NCI-H226 (cell line): ENCODE data around the gene PHKG2.

Source experiments
- DNase-seq: peaks from one replicate; pipeline ENCODE4 v3.0.0-alpha.2; 2015

The PHKG2 gene

DNA sequence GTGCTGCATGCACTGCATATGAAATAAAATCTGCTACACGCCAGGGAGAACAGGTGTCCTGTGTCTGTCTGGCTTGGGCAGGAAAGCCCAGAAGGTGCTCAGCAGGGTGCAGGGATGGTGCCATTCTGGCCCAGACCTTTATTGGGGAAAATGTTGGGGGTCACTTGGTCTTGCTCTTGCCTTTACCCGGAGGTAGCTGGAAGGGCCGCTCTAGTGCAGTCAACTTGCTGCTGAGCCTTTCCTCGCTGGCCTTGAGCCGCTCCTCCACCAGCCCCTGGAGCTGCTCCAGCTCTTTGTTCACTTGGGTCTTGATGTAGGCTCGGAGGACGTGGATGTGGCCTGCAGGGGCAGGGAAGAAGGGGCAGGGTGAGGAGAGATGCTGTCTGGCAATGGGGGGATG lies 9.1 kb downstream of the PHKG2 start:
- no peak for DNase-seq

DNA sequence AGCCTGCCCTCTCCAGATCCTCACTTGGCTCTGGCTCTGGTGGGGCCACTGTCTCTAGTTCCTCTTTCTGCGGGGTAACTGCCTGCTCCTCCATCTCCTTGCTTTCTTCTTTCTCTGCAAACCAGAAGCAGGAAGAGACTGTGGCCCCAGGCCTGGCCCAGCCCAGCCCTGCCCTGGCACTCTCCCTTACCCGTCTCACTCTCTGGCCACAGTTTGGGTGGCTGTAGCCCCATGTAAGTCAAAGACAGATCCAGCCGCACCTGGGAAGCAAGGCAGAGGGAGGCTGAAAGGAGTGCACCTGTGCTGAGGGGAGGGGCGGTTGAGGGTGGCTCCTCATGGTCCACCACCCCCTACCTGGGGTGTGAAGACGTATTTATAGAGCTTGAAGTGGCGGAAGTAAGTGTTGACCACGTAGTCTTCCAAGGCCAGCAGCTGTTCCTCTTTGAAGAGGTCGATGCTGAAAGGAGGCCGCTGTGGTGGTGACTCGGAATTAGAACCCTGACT lies 10.8 kb downstream of the PHKG2 start:
- DNase-seq = no peak

DNA sequence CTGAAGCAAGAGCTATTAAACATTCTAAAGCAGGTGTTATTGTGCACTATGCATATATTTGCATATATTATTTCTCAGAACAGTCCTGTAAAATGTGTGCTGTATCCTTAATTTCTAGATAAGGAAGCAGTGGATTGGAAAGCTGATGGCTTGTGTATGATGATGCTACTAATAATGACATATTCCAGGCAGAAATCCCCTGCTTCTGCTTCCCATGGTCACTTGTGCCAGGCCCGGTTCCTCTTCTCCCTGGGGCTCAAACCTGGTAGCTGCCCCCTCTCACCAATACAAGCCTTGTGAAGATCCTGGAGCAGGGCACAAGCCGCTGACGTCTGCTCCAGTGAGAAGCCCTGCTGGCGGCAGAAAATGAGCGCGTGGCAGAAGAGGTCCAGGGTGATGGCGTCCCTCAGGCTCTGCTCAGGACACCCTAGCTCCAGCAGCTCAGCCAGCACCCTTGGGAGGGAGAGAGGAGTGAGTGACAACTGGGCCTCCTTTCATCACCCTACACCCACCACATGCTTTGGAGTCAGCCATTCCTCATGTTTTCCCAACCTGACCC lies 11.9 kb downstream of the PHKG2 start:
- DNase-seq = no peak

DNA sequence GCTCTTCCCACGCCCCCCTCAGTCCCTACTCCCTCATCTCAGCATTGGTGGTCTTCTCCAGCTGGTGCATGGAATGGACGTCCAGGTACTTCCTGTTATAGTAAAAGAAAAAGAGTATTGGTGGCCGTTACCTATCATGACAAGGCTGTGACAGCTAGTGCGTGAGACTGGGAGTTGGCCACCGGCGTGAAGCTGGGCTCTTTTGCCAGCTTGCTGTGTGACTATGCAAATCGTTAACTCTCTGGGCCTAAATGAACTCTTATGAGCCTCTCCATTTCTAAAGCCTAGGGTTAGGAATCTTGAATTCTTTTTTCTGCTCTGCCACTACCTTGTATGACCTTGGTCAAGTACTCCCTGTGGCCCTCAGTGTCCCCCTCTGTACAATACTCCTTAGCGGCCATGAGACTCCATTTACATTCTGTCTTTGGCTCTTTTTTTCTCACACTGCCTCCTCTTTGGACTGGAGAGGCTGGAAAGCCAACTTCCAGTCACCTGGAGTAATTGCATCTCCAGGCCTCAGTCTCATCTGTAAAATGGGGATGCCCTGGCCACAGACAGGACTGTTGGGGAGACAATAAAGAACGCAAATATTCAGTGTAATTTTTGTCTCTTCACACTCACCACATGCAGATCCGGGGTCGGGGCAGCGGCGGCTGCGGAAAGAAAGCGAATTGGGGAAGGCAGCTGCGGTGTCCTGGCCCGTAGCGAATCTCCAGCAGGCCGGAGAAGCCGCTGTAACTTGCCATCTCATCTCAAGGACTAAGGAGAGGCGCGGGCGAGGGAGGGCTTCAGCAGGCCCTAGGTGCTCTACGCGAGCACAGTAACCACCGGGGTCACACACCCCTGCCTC lies 12.6 kb downstream of the PHKG2 start:
- DNase-seq = no peak

DNA sequence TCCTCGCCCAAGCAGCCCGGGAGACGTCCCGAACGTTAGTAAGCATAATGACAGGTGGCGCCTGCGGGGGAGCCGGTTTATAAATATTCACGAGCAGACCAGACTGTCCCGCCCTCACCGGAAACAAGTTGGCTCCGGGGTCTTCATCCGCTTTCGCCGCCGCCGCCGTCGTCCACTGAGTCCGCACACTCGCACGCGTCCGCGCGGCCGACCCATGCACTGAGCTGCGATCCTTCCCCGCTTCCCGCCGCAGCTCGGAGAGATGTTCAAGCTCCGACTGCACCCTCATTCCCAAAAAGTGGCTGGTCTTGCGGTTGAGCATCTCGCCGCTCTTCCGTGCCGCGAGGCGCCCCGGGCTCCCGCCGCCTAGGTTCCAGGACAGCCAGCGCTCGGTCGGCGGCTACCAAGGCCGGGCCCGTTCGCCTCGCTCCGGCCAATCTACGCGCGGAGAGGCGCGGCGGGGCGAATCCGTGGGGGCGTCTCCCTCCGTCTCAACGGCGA lies 13.3 kb downstream of the PHKG2 start:
- no peak for DNase-seq

DNA sequence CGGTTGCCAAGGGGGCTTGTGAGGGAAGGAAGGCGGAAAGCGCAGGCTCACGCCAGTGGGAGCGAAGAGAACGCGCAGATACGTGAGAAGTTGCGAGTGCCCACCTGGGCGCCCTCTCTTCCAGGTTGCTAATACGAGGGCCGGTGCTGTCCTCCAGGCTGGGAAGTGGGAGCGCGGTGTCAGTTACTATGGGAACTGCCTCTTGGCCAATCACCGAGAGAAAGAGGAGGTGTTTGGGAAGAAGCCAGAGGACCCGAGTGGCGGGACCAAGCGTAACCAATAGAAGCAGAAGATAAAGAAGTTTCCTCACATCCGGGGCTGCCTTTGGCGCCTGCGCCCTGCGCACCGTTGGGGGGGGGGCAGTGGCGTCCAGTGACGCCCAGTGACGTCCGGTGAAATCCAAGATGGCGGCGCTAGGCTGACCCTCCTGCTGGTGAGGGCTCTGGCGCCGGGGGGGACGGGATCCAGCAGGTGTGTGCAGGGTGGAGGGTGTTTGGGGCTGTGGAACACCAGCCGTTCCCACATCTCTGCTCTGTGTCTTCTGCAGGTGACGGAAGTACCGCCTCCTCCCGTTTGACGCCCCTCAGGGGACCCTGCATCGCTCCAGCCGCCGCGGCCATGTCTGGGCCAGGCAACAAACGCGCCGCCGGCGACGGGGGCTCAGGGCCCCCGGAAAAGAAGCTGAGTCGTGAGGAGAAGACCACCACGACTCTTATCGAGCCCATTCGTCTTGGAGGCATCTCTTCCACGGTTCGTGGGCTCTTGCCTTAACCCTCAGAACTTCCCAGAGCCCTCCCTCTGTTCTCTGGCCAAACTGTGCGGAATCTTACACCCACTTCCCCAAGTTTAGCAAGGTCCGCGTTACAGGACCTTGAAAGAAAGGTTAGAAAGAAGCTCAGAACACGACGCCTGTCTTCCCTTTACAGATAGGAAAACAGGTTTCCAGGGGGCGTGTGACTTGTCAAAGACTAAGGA lies 14.0 kb downstream of the PHKG2 start, which contains the start of the genes CFAP119 and RNF40:
Gene CFAP119, minus strand, starts transcription at position 135 of the 975 bp plus-strand sequence. CDS start 314 bp downstream, outside the sequence.
Gene RNF40, plus strand, starts transcription at position 395 of the 975 bp plus-strand sequence. Its CDS starts 224 bp downstream, at position 619.
- peak; percentile 95 for DNase-seq

DNA sequence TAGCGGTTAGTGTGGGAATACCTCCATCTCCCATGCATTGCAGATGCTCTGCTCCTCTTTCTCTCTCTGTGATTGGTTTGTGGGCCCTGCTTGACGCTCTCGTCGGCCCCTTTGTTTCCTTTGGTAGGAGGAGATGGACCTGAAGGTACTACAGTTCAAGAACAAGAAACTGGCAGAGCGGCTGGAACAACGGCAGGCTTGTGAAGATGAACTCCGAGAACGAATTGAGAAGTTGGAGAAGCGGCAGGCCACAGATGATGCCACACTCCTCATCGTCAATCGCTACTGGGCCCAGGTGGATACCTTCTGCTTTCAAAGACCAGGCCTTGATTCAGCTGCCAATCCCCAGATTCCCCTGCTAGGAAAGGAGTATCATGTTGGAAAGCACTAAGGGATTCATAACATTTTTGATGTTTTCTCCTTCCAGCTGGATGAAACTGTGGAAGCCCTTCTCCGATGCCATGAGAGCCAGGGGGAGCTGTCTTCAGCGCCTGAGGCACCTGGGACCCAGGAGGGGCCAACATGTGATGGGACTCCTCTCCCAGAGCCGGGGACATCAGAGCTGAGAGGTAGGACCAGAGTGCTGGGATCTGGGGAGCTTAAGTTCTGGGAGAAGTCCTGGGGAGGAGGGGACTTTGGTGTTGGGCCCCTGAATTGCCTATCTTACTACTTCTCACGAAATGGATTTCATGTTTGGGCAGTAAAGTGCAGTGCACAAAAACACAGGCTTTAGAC lies 14.9 kb downstream of the PHKG2 start:
- DNase-seq = no peak

DNA sequence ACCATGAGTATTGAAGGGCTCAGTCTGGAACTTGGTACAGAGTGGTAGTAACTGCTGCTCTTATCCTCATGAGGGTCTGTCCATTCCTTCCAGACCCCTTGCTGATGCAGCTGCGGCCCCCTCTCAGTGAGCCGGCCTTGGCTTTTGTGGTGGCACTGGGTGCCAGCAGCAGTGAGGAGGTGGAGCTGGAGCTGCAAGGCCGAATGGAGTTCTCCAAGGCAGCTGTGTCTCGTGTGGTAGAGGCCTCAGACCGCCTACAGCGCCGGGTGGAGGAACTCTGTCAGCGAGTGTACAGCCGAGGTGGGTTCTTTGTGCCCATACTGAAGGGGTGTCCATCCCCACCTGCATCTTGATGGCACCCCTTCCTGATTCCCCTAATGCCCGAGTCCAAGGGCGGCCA lies 15.9 kb downstream of the PHKG2 start:
- DNase-seq = no peak

DNA sequence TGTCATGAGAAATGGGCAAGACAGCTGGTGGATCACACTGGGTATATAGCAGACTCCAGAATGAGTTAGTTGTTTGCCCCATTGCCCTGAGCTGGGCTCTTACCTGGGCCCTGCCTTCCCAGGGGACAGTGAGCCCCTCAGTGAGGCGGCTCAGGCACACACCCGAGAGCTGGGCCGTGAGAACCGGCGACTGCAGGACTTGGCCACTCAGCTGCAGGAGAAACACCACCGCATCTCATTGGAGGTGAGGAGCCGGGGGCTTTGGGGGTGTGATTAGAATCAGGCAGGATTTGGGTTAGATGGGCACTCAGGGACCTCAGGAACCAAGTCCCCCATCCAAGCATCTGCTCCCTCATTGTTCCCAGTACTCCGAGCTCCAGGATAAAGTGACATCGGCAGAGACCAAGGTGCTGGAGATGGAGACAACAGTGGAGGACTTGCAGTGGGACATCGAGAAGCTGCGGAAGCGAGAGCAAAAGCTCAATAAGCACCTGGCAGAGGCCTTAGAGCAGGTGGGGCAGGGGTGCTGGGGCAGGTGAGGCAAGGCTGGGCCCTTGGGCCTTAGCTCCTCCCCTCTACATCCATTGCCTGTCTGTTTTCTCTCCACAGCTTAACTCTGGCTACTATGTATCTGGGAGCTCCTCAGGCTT lies 16.7 kb downstream of the PHKG2 start:
- DNase-seq = no peak

DNA sequence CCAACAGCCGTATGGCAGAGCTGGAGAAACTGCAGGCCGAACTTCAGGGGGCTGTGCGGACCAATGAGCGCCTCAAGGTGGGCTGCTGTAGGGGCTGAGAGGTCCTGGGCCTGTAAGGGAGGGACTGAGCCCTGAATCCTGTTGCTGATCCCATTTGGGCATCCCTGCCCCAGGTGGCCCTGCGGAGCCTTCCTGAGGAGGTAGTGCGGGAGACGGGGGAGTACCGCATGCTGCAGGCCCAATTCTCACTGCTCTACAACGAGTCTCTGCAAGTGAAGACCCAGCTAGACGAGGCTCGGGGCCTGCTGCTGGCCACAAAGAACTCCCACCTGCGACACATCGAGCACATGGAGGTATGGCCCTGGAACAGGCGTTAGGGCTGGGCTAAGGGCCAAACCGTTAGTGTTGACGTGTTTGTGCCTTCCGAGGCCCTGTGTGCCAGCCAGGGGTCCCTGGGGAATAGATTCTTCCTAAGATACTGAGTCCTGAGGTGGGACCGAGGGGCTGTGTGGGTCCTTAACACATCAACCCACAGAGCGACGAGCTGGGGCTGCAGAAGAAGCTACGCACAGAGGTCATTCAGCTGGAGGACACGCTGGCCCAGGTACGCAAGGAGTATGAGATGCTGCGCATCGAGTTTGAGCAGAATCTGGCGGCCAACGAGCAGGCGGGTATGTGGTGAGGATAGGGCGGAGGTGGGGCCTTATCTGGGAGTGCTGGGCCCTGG lies 18.1 kb downstream of the PHKG2 start:
- DNase-seq = no peak

DNA sequence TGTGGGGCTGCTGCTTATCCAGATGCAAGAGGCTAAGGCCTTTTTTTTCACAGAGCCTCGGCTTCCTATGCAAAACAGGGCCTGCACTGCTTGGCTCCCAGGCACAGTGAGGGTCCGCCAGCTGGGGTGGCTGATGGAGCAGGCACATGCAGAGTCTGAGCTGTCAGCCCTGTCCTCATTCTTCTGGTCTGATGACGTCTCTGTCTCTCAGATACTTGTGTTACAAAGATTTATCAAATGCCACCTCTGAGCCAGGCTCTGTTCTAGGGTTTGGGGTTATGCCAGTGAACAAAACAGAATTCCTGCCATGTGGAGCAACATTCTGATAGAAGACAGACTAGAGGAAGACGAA lies 18.7 kb downstream of the PHKG2 start:
- DNase-seq = no peak

DNA sequence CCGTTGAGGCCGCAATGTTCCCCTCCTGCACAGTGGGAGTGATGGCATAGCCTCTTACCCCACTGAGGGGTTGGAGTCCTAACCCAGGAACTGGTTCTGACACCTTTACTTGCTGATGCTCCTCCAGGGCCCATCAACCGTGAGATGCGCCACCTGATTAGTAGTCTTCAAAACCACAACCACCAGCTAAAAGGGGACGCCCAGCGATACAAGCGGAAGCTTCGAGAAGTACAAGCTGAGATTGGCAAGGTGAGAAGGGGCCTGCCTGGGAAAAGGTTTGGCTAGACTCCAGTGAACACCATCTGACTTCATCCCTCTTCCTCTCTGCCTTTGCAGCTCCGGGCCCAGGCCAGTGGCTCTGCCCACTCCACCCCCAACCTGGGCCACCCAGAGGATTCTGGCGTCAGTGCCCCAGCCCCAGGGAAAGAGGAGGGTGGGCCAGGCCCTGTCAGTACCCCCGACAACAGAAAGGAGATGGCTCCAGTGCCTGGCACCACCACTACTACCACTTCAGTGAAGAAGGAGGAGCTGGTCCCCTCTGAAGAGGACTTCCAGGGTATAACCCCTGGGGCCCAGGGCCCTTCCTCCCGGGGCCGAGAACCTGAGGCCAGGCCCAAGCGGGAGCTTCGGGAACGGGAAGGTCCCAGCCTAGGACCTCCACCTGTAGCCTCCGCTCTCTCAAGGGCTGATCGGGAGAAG lies 19.7 kb downstream of the PHKG2 start:
- no peak for DNase-seq

DNA sequence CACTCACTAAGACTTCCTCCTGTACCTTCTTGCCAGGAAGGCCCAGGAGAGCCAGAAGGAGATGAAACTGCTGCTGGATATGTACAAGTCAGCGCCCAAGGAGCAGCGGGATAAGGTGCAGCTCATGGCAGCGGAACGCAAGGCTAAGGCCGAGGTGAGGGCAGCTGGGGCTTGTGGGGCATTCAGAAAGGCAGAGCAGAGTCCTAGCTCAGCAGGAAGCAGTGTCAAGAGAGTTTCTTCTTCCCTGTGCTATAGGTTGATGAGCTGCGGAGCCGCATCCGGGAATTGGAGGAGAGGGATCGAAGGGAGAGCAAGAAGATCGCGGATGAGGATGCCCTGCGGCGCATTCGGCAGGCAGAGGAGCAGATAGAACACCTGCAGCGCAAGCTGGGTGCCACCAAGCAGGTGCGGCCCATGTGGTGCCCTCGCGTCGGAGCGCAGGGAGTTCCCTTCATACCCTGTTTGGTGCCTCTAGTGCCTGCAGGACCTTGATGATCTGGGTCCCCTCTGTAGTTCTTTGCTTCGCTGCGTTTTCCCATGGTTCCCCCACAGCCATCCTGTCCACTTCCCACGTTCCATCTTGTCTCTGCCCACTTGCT lies 20.5 kb downstream of the PHKG2 start:
- DNase-seq = no peak

DNA sequence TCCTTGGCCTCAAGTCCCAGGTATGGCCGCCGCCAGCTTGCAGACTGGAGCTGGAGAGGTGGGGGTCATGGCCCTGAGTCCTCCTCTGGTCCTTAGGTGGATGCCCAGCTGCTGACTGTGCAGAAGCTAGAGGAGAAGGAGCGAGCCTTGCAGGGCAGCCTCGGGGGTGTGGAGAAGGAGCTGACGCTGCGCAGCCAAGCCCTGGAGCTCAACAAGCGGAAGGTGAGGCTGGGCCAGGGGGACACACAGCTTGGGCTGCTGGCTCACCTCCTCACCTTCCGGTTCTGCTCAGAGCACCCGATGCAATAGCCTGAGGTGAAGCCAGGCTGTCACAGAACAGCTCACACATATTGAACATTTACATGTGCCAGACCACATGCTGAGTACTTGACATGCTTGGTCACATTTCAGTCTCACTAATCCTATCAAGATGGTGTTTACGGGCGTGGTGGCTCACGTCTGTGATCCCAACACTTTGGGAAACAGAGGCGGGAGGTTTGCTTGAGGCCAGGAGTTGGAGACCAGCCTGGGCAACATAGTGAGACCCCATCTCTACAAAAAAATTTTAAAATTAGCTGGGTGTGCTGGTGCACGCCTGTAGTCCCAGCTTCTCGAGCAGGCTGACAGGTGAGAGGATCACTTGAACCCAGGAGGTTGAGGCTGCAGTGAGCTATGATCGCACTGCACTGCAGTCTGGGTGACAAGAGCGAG lies 21.3 kb downstream of the PHKG2 start:
- DNase-seq = no peak

DNA sequence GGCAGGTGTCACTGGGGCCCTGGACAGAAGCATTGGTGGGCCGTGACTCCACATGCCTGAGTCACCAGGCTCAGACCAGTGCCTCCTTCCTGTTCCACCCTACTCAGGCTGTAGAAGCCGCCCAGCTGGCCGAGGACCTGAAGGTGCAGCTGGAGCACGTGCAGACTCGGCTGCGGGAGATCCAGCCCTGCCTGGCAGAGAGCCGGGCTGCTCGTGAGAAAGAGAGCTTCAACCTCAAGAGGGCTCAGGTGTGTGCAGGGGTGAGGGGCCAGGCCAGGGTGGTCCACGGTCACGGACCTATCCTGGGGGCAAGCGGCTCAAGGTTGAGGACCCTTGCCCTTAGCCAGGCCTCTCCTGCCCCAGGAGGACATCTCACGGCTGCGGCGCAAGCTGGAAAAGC lies 23.5 kb downstream of the PHKG2 start:
- no peak for DNase-seq

DNA sequence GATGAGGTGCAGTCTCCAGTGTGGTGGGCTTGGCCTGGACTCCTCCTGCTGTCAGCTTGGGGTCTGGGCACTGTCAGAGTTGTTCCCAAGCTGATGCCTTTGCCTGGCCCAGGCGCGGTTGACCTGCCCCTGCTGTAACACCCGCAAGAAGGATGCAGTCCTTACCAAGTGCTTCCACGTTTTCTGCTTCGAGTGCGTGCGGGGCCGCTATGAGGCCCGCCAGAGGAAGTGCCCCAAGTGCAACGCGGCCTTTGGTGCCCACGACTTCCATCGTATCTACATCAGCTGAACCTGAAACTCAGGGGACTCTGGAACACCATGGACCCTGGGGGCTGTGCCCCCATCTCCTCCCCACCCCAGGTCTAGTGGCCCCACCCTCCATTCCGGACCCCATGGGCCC lies 25.6 kb downstream of the PHKG2 start:
- DNase-seq = no peak

DNA sequence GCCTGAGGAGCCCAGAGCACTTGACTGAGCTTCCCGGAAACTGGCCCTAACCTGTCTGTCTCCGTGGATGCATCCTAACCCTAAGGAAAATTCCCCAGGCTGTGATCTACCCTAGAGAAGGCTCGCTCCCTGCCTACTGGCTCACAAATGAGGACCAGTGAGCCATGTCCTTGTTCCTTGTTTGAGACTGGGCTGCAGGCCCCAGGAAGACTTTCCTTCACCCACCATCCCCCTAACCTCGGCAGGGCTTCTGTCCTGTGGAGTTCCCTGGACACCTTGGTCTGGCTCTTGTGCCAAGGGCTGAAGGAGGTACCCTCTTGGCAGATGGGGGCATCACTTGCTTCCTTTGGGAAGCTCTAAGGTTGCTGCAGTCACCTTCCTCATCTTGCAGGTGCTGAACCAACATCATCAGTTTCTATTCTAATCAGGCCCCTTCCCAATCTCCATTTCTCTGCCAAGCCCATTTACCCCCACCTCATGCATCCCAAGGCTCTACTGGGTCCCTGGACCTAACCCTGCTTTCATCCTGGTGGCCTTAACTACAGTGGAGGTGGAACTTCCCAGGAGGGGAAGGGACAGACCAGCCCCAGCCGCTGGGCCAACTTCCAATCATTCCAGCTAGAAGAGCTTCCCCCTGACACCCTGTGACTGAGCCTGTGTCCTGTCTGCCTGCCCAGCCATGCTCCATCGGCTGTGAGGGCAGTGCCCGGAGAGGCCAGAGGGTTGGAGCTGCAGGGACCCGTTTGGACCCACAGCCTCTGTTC lies 26.3 kb downstream of the PHKG2 start:
- no peak for DNase-seq

DNA sequence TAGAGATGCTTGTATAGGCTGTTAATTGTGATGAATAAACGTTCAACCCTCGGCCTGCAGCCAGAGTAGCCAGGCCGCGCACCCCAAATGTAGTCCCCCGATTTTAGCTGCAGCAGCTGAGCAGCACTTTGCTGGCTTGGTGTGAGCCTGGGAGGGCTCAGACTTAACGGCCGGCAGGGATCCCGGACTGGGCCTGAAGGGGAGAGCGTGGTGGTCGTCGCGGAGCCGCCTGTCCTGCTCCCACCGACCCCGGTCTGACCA lies 26.8 kb downstream of the PHKG2 start:
- DNase-seq = no peak
